ENCODE measurements around the gene HACD4.

GRCh38 chr9:21039302-21039701 lies 7.9 kb upstream of the HACD4 start:
- no peak for TF ChIP-seq CTCF (IDR thresholded peaks at IDR 0.05)
- TF ChIP-seq POLR2A (IDR thresholded peaks at IDR 0.05) = no peak

Measured in body of pancreas (tissue), 4 donors.